ENCODE data around the gene AACS.

- TF ChIP-seq CTCF (IDR thresholded peaks at IDR 0.05): no peak
- no peak for TF ChIP-seq POLR2A (IDR thresholded peaks at IDR 0.05)
These were observed 32.6 kb upstream of the AACS start for GRCh38 chr12:125032466-125033152.

Data from right lobe of liver (tissue), 4 donors.